NCI-H2227 (cell line): ENCODE measurements around the gene PHACTR3.
A peak's percentile ranks its signal among the peaks of the same experiment; 100 is the strongest.

Source experiments
- DNase-seq: peaks from one replicate; lab custom pipeline; 2025; ENCODE audit not compliant: unreplicated experiment; lab: John Stamatoyannopoulos, UW

The PHACTR3 gene

GRCh38 chr20:59644371-59644939 is 40.1 kb downstream of the PHACTR3 start:
- no peak for DNase-seq

DNA sequence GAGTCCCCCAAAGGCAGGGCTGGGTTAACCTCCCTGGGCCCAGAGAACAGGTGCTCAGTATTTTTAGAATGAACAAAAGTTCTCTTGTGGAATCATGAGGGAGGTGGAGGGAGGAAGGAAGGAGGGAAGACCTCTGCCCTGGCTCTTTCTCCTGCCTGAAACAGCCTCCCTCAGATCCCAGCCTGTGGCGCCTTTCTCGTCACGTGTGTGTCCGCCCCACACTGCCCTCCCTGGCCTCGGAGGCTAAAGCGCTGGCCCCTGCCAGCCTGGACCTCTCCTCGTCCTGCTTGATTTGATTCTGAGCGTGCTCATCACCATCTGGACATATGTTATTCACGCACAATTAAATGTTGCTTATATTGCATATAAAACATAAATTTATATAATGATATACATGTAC is 40.9 kb downstream of the PHACTR3 start:
- DNase-seq = no peak

- DNase-seq = no peak
Observed at GRCh38 chr20:59645761-59646171, 41.4 kb downstream of the PHACTR3 start.

DNA sequence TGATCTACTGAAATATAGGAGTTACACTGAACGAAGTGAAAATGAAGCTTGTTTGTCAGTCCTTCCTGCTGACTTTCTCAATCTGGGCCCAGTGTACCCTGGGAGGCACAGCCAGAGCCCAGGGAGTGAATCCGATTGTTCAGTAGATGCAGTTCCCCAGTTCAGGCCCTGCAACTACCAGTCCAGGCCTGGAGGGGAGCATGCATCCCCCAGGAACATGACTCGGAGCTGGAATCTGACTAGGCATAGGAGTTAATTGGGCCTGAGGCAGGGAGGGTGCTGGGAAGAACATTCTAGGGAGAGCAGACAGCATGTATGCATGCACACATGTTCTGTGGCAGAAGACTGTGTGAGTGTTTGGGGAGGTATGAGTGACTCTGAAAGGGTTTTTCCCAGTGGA is 42.1 kb downstream of the PHACTR3 start:
- DNase-seq = no peak

GRCh38 chr20:59647271-59647670 is 42.9 kb downstream of the PHACTR3 start:
- DNase-seq = no peak

DNA sequence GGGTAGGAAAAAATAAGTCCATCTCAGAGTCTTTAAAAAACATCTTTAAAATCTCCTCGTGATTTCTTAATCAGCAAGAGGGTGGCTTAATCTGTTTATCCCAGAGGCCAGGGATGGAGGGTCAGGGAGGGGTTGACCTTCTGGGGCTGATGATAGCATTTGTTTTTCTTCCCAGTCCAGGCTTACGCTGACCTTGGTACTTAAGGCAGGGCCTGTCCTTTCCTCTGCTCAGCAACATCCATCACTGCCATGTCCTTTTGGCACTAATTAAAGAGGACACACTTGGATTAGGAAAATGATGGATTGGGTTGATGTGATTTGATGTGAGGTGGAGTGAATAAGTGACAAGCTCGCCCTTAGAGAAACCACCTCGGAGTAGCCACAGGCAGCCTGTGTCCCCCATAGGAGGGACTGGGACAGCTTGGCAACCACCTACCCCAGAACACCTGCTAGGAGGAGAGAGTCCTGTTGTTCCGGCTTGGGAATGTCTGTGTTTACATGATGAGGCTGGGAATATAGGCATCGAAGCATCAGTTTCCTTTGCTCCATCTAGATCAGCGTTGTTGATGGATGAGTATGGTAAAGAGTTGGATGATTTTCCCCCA is 44.2 kb downstream of the PHACTR3 start:
- peak; percentile 18 for DNase-seq

DNA sequence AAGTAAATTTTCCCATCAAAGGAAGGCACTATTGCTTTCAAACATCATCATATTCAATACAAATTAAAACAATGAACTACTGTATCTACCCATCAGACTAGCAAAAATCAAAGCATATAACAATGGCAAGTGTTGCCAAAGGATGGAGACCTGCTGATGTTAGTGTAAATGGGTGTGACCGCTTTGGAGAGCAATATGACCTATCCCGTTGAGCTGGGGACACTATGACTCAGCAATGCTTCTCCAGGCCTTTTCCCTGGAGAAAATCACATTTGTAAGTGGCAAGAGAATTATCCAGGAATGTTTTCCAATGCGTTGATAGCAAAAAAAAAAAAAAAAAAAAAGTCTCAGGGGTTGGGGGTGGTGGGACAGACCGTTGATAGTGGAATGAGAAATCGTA is 46.1 kb downstream of the PHACTR3 start:
- peak; percentile 23 for DNase-seq

DNA sequence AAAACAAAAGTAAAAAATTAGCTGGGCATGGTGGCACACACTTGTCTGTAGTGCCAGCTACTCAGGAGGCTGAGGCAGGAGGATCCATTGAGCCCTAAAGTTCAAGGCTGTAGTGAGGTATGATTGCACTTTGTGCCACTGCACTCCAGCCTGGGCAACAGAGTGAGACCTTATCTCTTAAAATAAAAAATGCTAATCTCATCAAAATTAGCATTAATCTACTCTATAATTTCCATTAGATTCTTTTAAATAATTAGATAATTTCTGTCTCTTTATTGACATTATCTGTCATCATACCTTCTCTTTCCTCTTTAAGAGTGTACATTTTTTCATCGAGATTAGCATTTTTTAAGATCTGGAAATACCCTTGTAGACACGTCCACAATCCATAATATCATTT is 48.0 kb downstream of the PHACTR3 start:
- DNase-seq = no peak

GRCh38 chr20:59656417-59656816 is 52.1 kb downstream of the PHACTR3 start:
- no peak for DNase-seq

DNA sequence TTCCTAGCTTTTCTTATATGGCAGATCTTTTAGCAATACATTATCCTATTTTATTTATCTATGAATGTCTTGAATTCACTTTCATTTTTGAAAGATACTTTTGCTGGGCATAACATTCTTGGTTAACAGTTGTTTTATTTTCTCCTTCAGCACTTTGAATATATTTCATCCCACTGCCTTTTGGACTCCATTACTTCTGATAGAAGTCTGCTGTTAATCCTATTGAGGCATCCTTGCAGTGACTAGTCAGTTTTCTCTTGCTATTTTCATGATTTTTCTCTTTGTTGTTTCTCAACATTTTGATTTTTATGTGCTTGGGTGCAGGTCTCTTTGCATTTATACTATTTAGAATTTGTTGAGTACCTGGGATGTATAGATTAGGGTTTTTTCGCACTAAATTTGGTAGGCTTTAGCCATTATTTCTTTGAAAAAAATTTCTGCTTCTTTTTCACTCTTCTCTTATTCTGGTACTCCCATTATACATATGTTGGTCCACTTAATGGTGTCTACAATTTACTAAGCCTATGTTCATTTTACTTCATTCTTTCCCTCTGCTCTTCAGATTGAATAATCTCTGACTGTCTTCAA is 53.2 kb downstream of the PHACTR3 start:
- DNase-seq = no peak

GRCh38 chr20:59660471-59660870 is 56.1 kb downstream of the PHACTR3 start:
- DNase-seq = no peak

DNA sequence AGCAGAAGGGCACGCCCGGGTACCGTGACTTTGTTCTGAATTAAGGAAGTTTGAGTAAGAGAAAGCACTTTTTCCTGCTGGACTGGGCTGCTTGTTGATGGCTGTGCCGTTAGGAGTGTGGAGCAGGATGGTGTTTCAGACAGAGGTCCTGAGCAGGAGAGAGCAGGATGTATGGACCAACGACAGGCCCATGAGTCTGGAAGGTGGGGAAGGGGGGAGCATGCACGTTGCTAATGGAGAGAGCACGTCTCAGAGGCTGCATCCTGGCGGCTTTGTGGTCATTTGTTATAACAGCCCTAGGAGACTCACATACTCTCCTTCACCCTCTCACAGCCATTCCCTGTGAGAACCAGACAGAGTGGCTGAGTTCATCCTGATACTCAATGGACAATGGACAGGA is 56.8 kb downstream of the PHACTR3 start:
- no peak for DNase-seq

DNA sequence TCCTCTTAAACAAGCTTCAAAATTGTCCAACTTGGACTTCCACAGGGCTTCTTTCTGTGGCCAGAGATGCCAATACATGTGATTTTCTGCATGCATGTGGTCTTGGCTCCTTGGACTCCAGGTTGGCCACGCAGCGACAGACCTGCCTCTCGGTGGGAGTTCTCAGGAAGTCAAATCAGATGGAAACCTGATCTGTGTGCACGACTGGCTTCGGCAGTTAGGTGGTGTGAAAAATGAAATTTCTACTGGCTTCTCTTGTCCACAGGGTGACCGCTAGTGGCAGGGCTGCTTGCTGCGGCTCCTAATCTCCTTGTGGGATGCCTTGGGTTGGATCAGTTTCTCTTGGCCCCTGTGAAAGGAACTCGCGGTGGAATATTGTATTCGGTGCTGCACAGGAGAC is 57.3 kb downstream of the PHACTR3 start:
- DNase-seq = no peak

DNA sequence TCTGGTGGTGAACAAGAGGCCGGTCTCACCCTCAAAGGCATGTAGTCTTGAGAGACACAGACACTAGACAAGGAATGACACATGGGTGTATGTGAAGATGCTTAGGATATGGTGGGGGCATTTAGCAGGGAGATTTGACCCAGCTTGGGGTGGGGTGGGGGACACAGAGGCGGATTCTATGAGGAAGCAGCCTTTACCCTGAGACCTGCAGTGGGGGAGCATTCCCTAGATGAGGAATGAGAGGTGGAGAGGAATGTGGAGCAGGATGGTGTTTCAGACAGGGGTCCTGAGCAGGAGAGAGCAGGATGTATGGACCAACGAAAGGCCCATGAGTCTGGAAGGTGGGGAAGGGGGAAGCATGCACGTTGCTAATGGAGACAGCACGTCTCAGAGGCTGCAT is 57.8 kb downstream of the PHACTR3 start:
- no peak for DNase-seq

DNA sequence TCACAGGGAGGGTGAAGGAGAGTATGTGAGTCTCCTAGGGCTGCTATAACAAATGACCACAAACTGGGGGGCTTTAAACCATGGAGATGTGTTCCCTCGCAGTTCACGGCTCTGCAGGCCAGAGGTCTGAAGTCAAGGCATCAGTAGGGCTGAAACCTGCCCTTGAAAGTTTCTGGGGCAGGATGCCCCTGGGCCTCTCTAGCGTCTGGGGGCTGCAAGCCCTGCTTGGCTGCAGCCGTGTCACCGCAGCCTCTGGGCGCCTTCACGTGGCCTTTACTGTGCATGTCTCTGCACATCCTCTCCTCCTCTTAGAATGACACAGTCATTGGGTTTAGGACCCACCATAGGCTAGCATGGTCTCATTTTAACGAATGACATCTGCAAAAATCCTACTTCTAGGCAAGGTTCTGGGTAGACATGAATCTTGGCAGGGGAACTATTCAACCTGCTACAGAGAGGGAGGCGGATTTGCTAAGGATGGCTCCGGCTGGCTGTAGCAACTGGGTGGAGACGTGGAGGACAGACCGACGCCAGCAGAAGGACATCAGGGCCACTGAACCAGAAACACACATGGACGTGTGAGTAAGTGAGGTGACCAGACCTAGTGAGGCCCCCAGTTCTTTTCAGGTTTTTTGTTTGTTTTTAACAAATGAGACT is 58.6 kb downstream of the PHACTR3 start:
- DNase-seq = no peak

- no peak for DNase-seq
Observed at GRCh38 chr20:59663513-59664060, 59.2 kb downstream of the PHACTR3 start.

GRCh38 chr20:59664421-59664941 is 60.1 kb downstream of the PHACTR3 start:
- no peak for DNase-seq

DNA sequence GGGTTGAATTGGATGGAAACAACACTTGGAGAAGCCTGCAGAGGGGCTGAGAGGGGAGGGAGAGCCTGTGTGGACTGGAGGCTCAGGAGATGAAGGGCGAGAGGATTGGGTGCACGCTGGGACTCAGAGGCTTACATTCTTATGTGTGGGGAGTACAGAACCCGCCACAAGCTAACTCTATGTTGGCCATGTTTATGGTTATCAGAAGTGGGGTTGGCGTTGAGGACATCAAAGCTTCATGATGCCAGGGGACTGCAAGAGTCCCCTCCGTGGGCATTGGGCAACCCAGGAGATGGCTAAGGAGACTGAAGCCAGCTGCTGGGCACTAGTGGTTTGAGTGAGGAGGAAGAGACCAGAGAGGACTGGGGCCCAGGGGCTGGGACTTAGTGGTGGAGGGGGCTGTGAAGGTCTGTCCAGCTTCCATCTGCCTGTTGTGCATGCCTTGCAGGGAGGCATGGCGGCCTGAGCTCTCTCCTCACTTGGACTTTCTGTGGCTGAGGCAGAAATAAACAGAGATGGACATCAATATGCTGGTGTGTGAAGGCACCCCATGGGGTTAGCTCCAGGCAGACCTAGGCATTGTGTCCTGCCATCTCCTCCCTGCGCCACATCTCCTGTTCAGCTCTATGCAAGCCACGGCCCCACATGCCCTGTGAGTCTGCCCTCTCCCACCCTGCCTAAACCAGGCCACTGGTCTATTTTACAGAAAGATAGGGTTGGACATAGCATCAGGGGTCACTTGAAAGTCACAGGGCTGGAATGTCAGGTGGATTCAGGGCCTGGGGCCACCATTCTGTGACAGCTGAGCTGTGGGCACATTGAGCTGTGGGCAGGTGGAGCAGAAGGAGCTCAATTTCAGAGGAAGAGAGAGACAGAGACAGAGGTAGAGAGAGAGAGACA is 61.6 kb downstream of the PHACTR3 start:
- no peak for DNase-seq

GRCh38 chr20:59666586-59666985 is 62.2 kb downstream of the PHACTR3 start:
- DNase-seq = no peak

GRCh38 chr20:59667131-59667530 is 62.8 kb downstream of the PHACTR3 start:
- no peak for DNase-seq

DNA sequence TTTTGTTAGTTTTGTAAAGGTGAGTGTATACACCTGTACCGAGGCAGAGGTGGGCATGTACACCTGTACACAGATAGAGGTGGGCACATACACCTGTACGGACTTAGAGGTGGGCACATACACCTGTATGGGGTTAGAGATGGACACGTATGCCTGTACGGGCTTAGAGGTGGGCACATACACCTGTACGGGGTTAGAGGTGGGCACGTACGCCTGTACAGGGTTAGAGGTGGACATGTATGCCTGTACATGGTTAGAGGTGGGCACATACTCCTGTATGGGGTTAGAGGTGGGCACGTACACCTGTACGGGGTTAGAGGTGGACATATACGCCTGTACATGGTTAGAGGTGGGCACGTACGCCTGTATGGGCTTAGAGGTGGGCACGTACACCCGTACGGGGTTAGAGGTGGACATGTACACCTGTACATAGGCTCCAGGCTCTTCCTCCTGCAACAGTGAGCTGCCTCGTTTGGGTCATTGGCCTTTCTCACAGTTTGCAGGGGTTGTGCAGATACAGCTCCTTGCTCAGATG is 63.7 kb downstream of the PHACTR3 start:
- DNase-seq = no peak
